GM21825 (cell line): ENCODE measurements around the gene SETDB2.
"Not testable (repeated sequence)": the region's sequence is repeated elsewhere in the genome, so short reads cannot be mapped to it uniquely, and the experiment has no call there.

Source experiments
- ATAC-seq: cut with Tn5 transposase; IDR thresholded peaks from one replicate; pipeline ENCODE4 v1.9.1; 2021; ENCODE audit warnings: mild to moderate bottlenecking, moderate library complexity; ENCODE audit not compliant: unreplicated experiment

Gene SETDB2

DNA sequence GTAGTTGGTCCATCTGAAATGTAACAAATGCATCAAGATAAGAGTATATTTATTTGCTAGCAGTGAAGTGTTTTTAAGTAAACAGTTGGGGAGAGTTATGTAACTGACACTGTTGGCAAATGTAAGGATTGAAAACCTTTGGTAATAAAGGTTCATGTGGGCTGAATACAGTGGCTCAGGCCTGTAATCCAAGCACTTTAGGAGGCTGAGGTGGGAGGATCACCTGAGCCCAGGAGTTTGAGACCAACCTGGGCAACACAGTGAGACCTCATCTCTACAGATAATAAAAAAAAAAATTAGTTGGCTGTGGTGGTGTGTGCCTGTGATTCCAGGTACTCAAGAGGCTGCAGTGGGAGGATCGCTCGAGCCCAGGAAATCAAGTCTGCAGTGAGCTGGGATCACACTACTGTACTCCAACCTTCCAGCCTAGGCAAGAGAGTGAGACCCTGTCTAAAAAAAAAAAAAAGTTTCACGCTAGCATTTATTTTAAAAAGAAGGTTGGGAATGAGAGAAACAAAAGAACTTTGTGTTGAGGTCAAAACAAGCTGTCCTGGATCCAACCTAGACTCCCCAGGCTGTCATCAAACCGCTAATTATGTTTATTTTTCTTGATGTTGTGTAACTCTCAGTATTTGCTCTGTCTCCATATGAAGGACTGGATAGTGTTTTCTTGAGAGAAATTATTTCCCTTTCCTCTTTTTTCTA lies 20.7 kb downstream of the SETDB2 start:
- no peak for ATAC-seq

- no peak for ATAC-seq
These were observed 22.3 kb downstream of the SETDB2 start for GRCh38 chr13:49466292-49466838.

DNA sequence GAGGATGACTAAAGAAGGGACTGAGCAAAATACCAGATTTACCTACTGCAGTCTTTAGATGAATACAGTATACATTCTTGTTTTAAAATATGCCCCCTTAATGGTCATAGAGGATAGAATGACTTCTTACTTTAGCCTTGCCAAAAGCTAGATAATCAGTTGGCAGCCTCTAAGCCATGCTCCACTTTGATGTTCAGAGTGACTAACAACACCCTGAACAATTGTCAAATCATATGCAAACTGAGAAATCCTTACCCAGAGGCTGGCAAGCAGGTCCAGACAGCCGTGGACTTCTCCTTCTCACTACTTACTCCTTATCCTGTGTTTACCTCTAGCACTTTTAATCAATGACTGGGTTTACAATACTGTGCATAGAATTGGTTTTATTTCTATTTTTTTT lies 28.1 kb downstream of the SETDB2 start:
- ATAC-seq, result no peak

DNA sequence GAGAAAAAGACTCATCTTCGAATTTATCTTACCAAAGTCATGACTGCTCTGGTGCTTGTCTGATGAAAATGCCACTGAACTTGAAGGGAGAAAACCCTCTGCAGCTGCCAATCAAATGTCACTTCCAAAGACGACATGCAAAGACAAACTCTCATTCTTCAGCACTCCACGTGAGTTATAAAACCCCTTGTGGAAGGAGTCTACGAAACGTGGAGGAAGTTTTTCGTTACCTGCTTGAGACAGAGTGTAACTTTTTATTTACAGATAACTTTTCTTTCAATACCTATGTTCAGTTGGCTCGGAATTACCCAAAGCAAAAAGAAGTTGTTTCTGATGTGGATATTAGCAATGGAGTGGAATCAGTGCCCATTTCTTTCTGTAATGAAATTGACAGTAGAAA lies 32.5 kb downstream of the SETDB2 start:
- ATAC-seq, result no peak

DNA sequence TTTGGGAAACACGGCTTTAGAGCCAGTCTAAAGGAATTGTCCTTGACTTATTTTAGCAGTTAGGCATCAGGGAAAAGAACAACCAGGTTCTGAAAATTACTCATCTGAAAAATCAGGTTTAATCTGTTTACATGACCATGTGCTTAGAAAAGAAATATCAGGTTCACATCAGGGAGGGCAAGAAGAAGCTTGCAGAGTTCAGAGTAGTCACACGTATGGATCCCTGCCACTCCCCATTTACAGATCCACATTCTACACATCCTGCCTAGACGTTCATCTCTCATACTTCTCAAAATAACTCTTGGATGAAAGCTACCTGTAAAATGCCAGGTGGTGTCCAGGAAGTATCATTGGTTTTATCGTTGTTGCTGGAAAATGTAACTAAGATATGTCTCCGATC lies 37.7 kb downstream of the SETDB2 start:
- no peak for ATAC-seq

DNA sequence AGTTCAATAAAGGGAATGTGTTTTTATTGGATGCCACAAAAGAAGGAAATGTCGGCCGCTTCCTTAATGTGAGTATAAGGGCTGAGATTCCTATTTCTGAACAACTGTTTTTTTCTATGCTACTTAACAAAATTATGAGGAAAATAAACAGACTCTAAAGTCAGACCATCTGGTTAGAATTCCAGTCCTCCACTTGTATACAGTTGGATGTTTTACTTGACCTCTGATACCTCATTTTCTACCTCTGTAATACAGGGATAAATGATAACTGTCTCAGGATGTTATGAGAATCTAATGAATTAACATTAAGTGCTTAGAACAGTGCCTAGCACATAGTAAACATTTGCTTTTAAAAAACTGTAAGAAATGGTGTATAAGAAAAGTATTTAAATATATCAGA lies 44.5 kb downstream of the SETDB2 start:
- ATAC-seq, result no peak

- ATAC-seq, result no peak
These were observed 50.6 kb downstream of the SETDB2 start for GRCh38 chr13:49494645-49495044.

- peak; percentile 84 for ATAC-seq
These were observed 52.0 kb downstream of the SETDB2 start, which contains the start of gene PHF11 for GRCh38 chr13:49495783-49496762. TSS of gene PHF11 (plus strand) at chr13:49495953. CDS start at chr13:49496002, 49 bp downstream.

- not testable (repeated sequence) for ATAC-seq
These were observed 52.8 kb downstream of the SETDB2 start for GRCh38 chr13:49496837-49497236.

DNA sequence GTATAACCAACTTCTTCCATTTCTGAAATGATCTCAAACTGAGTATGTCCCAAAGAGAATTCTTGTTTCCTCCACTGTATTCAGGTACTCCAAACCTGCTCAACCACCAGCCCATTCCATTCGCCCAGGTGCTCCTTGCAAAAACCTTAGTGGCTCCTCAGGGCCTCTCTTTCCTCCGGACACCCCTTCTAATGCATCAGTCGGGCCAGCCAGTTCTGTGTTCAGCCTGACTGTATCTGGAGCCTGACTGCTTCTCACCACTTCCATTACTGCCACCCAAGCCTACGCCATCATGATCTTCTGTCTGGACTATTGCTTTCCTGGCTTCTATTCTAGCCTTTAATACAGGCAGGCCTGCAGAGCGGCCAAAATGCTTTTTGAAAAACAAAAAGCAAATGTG lies 53.2 kb downstream of the SETDB2 start:
- no peak for ATAC-seq

GRCh38 chr13:49498206-49498605 lies 54.1 kb downstream of the SETDB2 start:
- ATAC-seq, result no peak

- no peak for ATAC-seq
These were observed 56.0 kb downstream of the SETDB2 start for GRCh38 chr13:49499889-49500660.

- no peak for ATAC-seq
These were observed 58.9 kb downstream of the SETDB2 start for GRCh38 chr13:49502954-49503353.

DNA sequence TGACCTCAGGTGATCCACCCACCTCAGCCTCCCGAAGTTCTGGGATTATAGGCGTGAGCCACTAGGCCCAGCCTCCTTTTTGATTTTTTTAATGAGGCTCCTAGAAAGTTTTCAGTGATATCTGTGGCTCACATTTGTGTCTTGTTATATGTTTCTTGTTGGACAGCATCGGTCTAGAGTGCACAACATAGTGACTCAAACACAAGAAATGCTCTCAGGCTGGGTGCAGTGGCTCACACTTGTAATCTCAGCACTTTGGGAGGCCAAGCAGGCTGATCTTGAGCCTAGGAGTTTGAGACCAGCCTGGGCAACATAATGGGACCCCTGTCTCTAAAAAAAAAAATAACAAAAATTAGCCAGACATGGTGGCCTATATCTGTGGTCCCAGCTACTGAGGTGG lies 59.9 kb downstream of the SETDB2 start:
- ATAC-seq, result no peak

DNA sequence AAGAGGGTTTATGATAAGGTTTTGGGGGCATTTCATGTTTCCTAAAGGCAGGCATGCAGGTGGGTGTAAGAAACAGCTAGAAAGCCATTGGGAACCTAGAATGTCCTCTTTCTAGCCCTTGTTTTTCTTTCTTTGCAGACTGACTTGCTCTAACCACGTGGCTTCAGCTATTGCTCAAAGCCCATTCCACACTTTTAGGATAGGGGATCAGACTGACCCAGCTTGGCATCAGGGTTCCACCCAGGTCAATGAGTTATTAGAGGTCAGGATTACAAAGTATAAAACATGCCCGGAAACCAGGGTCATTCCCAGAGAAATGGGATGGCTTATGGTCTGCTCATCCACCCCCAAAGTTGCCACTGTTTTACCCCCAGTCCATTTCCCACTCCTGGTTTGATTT lies 68.5 kb downstream of the SETDB2 start:
- ATAC-seq, result no peak

DNA sequence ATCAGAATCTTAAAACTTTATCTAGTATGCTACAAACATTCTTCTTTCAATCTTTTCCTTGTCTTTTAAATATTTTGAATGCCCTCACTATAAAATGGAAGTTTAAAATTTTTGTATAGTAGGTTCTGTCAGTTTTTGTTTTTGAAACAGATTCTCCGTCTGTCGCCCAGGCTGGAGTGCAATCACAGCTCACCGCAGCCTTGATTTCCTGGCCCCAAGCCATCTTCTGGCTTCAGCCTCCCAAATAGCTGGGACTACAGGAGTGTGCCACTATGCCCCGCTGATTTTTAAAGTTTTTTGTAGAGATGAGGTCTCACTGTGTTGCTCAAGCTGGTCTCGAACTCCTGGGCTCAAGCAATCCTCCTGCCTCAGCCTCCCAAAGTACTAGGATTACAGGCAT lies 72.4 kb downstream of the SETDB2 start:
- no peak for ATAC-seq

- no peak for ATAC-seq
These were observed 73.4 kb downstream of the SETDB2 start for GRCh38 chr13:49517461-49517860.

- ATAC-seq, result no peak
These were observed 77.2 kb downstream of the SETDB2 start for GRCh38 chr13:49521224-49521623.

DNA sequence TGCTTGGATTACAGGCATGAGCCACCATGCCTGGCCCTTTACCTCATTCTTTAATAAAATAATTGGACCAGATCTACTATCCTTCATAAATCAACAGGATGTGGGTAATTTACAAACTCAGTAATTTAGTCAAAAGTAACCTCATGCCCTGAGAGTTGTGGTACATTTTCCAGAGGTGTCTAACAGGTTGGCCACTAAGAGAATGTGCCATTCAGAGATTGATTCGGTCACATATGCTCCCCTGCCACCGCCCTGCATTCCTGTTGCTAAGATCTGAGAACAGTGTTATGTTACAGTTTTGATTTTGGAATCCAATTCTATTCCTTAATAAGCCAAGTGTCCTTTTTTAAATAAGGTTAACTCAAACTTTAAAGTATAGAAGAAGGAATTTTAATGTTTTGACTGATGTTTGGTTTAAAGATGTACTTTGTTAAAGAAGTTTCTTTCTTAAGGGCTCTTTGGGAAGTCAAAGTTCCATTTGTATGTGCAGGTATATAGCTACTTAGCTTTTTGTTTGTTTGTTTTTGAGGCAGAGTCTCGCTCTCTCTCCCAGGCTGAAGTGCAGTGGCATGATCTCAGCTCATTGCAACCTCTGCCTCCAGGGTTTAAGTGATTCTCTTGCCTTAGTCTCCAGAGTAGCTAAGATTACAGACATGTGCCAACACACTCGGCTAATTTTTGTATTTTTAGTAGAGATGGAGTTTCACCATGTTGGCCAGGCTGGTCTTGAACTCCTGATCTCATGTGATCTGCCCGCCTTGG lies 80.8 kb downstream of the SETDB2 start:
- ATAC-seq, result no peak

GRCh38 chr13:49527123-49527522 lies 83.0 kb downstream of the SETDB2 start:
- no peak for ATAC-seq
